ENCODE results near the gene PDE4DIP.
"Not testable (repeated sequence)": the region's sequence is repeated elsewhere in the genome, so short reads cannot be mapped to it uniquely, and the experiment has no call there.

Gene PDE4DIP

DNA sequence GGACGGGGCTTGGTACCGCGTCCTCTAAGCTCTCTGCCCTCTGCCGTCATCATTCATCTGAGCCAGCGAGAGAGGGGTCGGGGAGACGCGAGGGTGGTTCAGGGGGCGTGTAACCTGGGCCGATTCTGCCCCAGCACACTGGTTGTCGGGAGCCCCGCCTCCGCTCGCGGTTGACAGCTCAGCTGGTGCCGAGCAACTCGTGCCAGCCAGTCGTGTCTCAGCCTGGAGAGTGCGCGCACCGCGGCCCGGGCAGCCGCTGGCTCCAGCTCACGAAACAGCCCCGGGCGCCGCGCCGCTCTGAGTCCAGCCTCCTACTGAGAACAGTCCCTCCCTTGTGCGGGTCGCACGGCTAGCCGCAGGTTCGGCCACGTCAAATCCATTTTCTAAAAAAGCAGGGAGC is at the start of gene PDE4DIP:
TSS of gene PDE4DIP (plus strand) at position 209 of the 400 bp plus-strand sequence. CDS start 347 bp downstream, outside the sequence.
- not testable (repeated sequence) for DNase-seq

DNA sequence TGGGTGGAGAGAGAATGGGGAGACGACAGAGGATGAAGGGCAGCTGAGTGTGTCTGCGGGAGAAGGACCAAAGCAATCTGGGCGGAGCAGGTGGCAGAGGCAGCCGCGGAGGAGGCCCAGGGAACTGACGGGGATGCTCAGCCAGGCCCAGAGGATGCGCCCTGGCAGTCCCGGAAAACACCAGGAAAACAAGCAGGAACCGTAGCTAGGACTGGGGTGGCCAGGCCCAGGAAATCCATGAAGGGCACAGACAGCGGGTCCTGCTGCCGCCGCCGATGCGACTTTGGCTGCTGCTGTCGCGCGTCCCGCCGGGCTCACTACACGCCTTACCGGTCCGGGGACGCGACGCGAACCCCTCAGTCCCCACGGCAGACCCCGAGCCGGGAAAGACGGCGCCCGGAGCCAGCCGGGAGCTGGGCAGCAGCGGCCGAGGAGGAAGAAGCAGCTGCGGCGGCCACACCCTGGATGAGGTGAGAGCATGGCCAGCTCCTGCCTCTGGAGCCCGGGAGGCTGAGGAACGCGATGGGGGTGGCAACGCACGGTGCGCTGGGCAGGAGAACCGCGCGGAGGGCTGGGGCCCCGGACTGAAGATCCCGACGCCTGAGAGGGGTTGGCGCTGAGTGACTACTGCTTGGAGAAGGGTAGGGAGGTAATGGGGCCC is 35.8 kb upstream of the PDE4DIP start:
- not testable (repeated sequence) for DNase-seq

DNA sequence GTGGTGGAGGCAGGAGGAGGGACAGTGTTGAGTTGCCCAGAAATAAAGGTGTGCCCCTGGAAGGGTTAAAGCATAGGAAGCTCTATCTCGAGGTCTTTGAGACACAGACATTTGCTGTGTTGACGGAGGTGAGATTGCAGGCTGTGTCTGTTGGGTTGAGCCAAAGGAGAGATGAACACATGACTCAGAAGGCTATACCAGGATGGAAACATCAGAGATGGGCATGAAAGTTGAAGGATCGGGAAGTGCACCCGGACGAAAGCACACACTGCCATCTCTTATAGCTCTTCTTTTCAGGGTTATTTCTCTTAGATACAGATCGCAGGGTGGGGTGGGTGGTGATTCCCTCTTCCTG is 35.3 kb upstream of the PDE4DIP start:
- not testable (repeated sequence) for DNase-seq

DNA sequence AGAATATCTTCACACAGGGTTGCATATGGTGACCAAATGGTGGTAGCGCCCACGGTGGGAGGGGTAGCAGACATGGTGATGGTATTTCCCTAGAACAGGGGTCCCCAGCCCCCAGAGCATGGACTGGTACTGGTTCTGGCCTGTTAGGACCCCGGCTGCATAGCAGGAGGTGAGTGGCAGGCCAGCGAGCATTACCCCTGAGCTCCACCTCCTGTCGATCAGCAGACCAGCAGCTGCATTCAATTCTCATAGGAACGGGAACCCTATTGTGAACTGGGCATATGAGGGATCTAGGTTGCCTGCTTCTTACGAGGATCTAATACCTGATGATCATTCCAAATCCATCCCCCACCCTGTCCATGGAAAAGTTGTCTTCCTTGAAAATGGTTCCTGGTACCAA is 22.0 kb upstream of the PDE4DIP start:
- DNase-seq = not testable (repeated sequence)

DNA sequence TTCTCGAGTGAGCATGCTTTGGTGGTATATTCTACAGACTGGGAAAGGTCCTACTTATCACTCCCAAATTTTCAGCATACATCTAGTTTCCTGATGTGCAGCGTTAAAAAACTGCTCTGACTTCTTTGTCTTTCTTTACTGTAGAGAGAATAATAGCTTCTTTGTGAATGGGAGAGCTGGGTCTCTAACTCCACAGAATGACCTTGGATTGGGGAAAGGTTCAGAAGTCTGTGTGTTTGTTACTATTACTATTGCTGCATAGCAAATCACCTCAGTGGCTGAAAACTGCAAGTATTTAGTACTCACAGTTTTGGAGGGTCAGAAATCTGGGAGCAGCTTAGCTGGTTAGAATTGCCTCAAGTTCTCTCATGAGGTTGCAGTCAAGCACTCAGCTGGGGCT is 20.4 kb upstream of the PDE4DIP start:
- not testable (repeated sequence) for DNase-seq

DNA sequence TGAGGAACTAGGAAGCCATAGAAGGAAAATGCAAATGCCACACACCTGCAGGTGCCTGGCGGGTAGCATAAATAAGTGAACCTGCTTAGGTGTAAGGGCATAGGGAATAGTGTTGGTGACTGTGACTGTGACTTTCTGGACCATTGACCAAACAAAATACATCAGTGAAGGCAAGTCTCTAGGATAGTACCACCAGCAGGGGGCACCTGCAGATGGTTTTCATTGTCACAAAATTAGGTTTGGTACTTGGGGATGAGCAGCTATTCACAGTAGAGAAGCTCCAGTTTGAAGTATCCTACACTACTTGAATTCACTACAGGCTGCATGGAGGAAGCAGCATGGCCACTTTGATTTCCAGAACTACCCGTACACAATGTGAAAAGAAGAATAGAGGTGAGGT is 19.2 kb upstream of the PDE4DIP start:
- DNase-seq = not testable (repeated sequence)

DNA sequence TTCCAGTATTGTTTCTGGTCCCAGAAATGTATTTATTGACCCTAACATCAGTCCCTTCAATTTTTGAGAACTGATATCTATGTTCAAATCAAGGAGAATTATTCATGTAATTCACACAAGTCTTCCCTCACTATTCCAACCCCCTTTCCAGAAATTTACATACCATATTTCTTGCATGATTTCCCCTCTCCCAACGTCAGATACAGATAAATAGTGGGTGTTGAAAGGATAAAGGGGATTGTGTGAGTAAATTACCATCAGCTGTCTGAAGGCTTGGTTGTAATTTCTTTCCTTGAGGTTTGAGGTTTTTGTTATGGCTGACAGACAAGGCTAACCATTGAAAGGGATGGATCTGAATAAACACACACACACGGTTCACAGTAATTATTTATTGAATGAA is 15.7 kb upstream of the PDE4DIP start:
- DNase-seq = not testable (repeated sequence)

DNA sequence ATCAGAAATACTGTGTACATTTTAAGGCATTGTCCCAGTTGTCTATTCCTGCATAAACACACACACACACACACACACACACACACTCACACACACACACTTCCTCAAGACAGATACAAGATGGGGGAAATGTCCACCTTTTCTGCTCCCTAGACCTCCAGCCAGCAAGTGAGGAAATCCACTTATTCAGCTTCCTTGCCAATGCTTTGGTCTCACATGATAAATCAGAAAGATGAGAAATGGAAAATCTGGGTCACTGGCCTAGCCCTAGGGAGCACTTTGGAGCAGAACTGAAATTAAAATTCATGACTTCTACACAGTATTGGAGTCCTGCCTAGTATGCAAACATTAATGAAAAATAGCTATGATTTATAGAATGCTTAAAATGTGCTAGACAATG is 15.3 kb upstream of the PDE4DIP start:
- DNase-seq = not testable (repeated sequence)

DNA sequence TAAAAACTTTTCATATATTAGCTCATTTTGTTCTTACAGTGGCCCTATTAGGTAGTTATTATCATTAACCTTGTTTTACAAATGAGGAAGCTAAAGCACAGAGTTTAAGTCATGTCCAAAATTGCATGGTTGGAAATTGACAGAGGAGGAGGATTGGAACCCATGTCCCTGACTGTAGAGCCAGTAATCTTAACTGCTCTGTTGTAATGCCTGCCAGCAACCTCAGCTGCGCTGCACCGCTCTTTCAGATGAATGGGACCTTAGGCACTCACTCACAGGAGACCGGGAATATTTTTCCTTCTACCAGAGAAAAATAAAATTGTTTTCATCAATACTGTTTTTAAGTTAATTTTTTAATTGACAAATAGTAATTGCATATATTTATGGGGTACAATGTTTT is 14.9 kb upstream of the PDE4DIP start:
- DNase-seq = not testable (repeated sequence)

DNA sequence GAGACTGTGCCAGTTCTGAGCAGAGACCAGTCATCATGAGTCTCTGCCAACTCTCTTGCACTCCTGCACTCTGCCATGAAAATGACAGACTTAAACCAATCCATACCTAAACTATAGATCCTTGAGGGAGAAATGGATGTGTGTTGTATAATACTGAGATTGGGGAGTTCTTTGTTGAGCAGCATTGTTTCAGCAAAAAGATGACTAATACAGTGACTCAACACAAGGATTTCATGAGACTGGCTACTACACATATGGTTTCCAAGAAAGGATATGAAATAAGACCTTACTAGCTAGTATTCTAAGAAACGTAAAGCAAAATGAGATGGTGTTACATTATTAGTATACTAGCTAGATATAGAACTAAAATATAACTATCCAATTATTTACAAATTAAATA is 3.0 kb upstream of the PDE4DIP start:
- DNase-seq = not testable (repeated sequence)

DNA sequence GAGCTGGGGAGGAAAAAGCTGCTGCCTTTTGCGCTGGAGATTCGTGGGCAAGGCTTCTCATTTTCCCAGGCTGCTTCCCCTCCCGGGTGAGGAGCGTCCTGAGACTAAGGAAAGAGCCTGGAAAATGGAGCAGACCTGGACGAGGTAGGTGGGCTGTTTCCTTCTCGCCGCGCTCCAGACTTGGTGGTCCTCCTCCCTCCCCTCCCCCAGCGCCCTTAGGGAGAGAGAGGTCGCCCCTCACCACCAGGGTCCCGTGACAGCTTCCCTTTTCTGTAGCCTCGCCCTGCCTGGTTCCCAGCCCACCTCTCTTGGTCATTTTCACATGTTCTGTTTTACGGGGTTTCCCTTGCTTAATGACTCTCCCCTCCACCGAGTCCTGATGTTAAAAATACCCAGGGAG is 423 bp downstream of the PDE4DIP start:
- DNase-seq = not testable (repeated sequence)

DNA sequence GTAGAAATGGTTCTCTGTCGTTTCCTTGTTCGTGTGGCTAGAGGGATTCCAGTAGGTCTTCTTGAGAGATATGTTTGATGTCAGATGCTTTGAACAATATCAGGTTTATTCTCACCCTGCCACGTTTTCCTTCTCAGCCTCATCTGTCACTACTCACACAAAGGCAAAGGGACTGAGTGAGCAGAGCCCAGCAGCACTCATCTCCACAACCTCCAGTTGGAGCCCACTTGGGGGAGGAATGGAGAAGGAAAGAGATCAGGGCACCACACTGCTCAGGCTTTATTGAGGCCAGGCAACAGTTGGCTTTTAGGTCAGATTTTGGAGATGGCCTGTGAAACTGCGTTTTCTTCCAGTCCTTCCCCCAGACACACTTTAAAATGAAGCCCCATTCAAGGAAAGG is 840 bp downstream of the PDE4DIP start:
- DNase-seq = not testable (repeated sequence)

DNA sequence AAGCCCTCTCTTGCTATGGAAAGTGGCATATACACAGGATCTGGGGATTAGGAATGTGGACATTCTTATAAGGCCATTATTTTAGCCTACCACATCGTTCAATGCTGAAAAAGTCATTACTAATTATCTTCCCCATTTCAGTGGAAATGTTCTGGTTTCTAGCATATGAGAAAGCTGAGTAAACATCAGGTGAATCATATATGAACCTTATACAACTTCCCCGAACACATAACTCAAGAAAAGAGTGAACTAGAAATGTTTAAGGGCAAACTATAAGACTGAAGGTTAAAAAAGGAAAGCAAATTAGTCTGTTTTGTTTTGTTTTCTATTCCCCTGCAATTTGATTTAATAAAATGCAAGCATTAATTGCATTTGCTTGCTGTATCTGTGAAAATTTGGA is 6.1 kb downstream of the PDE4DIP start:
- DNase-seq = not testable (repeated sequence)

DNA sequence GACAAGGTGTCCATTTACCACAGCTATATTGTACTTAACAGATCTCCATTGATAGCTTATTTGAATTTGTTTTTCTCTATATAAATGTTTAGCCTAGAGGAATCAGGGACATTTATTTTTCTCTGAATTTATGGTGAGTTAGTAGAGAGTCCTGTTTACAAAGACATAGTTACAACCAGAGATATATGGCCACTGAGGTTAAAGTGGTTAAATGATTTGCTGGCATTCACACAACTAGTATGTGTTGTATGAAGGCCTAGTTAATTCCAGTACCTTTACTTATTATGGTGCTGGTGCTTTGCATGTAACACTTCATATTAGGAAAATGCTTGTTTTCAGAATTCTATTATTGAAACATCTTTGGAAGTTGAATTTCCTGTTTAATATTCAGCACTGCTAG is 6.6 kb downstream of the PDE4DIP start:
- not testable (repeated sequence) for DNase-seq

DNA sequence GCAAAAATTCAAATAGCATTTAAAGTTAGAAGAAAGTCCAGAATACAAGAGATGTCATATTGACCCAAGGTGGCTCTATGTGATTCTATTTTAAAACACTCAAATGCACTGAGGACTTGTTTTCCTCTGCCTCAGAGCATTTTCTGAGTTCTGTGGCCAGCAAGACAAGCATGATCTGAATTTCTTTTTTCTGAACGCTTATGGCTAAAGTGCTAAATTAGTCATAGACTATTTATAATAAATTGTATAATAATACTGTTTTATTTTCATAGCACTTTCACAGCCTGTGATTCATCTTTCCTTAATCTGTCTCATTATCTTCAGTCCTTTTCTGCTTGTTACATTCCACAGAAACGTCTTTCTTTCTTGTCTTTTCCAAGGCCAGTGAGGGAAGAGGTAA is 7.5 kb downstream of the PDE4DIP start:
- not testable (repeated sequence) for DNase-seq

DNA sequence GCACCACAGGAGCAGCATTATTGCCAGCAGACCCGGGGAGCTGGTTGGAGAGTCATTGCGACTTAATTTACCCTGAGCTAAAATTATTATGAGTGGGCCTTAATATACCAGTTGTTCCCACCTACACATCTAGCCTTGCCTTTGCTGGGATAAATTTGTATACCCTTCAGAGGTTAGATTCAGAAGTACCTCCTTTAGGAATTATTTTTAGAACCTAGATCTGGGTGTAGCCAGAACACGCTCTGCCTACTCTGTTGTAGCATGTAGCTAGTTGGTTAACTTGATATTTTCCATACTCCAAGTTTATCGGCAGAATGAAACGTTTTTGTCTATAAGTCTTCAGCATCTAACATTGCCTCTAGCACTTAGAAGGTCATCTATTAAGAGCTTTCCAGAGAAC is 9.1 kb downstream of the PDE4DIP start:
- not testable (repeated sequence) for DNase-seq

DNA sequence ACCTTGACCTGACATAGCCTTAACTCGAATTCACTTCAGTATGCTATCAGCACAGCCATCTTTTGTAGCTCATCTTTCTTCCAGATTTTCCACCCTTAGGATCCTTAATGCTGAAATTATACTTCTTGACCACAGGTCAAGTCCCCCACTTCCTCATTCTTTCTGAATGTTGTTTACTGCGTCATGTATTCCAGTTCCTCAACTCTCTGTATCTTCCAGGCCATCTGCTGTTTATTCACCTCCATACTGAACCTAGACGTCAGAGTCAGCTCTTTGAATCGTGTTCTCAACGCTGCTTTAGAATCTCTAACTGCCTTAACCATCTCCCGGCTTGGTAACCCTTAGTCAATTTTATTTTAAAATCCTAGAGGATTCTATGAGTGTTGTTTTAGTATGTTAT is 9.8 kb downstream of the PDE4DIP start:
- not testable (repeated sequence) for DNase-seq

DNA sequence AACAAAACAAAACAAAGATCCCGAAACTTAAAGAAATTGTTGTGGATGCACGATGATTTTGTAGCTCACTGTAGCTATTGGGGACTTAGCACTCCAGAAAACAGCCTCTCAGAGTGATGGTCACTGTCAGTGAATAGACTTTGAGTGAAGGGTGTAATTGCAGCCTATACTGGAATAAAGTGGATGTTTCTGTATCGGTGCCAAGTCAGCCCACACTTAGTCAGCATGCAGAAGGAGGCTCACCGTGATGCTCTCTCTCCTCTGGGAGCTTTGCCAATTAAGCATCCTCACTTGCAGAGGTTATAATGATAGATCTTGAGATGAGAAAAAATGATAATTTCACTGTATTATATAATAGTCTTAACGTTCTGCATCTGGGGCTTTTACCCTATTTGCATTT is 11.1 kb downstream of the PDE4DIP start:
- not testable (repeated sequence) for DNase-seq

DNA sequence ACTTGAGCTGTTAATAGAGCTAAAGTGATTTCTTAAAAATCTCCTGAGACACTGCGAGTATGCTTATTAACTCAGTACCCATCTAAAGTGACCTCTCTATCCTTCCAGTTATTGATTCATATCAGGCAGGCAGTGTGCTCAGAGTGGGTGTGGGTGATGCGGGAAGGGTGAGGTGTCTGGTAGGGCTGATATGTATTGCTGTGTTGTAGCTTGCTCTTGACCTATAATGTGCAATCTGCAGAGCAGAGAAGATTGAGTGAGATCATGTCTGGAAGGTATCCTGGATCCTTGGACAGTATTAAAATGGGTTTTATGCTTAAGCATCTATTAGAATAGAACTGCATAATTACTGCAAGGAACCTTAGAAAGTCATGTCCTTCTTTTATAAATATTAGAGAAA is 15.8 kb downstream of the PDE4DIP start:
- DNase-seq = not testable (repeated sequence)

DNA sequence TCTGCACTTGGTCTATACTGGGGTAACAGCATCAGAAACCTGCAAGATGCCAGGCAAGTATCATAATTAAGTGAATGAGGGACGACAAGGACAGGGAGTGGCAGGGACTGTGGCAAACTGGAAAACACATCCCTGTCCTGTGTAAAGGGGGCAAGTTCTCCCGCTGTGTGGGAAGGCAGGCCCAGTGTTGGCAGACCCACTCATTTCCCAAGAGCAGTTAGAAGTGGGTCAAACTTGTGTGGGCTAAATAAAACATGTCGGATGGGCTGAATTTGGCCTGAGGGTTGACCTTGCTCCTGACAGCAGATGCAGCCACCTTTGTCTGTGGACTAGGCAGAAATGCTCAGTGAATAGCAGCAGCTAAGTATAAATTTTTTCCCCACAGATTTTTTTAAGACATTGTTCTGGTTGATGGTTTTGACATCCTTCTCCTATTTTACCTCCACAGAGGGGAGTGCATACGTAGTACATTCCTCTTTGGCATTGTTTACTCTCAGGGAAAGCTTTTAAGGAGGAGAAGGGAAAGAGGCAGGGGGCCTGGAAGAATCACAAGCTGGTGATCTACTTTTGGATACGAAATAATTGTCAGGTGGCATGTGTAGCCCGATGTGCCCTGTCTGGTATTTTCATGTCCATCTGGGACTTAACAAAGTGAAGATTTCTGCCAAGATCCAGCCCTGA is 16.5 kb downstream of the PDE4DIP start:
- DNase-seq = not testable (repeated sequence)

DNA sequence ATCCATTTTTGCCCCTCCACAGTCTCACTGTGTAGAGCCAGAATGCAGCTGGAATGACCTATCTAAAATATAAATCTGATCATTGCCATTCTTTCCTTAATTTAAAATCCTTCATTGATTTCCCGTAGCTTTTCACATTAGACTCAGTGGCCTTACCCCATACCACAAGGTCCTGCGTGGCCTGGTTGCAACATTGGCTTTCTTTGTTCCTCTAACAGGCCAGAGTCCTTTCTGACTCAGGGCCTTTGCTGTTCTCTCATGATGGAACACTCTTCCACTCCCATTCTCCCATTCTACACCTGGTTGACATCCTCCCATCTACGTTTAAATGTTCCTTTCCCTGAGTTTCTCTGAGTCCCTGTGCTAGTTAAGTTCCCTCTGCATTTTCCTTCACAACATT is 18.4 kb downstream of the PDE4DIP start:
- DNase-seq = not testable (repeated sequence)

DNA sequence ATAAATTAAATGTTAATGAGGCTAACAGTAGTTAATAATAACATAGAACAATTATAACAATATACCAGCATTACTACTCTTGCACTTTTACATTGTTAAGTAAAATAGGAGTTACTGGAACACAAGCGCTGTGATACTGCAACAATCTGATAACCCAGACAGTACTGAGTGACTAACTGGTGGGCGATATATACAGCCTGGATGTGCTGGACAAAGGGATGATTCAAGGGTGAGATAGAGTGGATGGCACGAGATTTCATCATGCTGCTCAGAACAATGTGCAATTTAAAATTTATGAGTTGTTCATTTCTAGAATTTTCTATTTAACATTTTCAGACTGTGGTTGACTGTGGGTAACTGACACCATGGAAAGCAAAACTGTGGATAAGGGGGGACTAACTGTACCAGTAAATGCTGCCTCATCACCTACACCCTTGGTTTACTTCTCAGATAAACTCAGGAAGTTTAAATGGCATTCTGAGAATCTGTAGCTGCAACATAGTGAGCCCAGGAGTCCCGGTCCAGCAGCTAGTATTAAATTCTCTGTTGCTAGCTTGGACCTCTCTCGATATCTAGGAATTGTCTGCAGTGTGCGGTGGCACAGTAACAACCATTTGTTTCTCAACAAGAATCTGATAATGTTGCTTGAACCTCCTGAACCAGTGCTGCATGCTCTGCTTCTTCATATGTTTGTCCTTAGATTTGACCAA is 24.9 kb downstream of the PDE4DIP start:
- not testable (repeated sequence) for DNase-seq

DNA sequence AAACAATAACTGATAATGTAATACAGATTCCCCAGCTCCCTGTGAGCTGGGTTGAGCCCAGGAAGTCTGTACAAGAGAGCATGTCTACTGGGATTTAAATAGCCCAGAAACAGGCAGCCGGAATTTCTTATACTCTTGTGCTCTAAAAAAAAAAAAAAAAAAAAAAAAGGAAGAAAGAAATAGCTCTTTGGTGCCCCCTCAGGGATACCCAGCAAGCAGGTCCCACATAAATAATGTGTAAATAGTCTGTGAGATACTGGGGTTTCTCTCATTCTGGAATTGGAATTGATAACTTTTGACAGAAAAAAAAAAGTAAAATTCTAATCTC is 25.4 kb downstream of the PDE4DIP start:
- DNase-seq = not testable (repeated sequence)

Data from DMS79 treated with DMSO at 0.1 percent for 48 hours (cell line).